Activated CD4-positive, alpha-beta memory T cell treated with anti-CD3 and anti-CD28 coated beads, Interleukin-2, amount 10 ng/mL, durations not matched to agents 7 days and 5 days (primary cell): ENCODE data around the gene SLC44A4. TPM values are rescaled to one million over a fixed set of nuclear protein-coding genes. Genes with fewer than 3 reads are reported as not detected.
"Not testable (repeated sequence)": the region's sequence is repeated elsewhere in the genome, so short reads cannot be mapped to it uniquely, and the experiment has no call there.

ENCODE experiments used
- CTCF ChIA-PET: fragments of 350-600 bp; sonication (Branson Sonifier 250); formaldehyde crosslinking; loops from one replicate; lab custom pipeline; 2021; ENCODE audit warnings: antibody characterized with exemption, inconsistent platforms; lab: Charles Lee
- POLR2A ChIA-PET: fragments of 350-600 bp; sonication (Branson Sonifier 250); formaldehyde crosslinking; loops from one replicate; lab custom pipeline; 2021; ENCODE audit warnings: antibody characterized with exemption; lab: Charles Lee
- DNase-seq: peaks from one replicate; pipeline ENCODE4 v3.0.0-alpha.2; 2020
- H3K27ac Mint-ChIP-seq: one replicate; pipeline ENCODE4 v1.8.0; 2021; ENCODE audit warnings: mild to moderate bottlenecking, mixed read lengths
- H3K27me3 Mint-ChIP-seq: one replicate; pipeline ENCODE4 v1.8.0; 2021; ENCODE audit warnings: mixed read lengths
- H3K36me3 Mint-ChIP-seq: one replicate; pipeline ENCODE4 v1.8.0; 2021; ENCODE audit warnings: low read depth, mixed read lengths
- H3K4me1 Mint-ChIP-seq: one replicate; pipeline ENCODE4 v1.8.0; 2021; ENCODE audit warnings: mixed read lengths
- H3K4me3 Mint-ChIP-seq: one replicate; pipeline ENCODE4 v1.8.0; 2021; ENCODE audit warnings: mild to moderate bottlenecking, mixed read lengths
- H3K9me3 Mint-ChIP-seq: one replicate; pipeline ENCODE4 v1.8.0; 2021; ENCODE audit warnings: mixed read lengths
- total RNA-seq, 2 experiments: library from RNA; stranded (reverse); gene quantifications; one replicate each; pipeline ENCODE4 v1.2.3, GENCODE V29; 2021

SLC44A4 gene
- total RNA-seq, 2 experiments from 2014 or later = 0.38 TPM; not detected in 1

- no peak for DNase-seq
- Mint-ChIP-seq H3K27me3 (no peaks in the 10 kb centered on the region), H3K4me1 (peaks cover 23% of the 10 kb centered on the region), H3K36me3 (peaks cover 10% of the 10 kb centered on the region), H3K4me3 (no peak overlapping the region), H3K9me3 (no peaks in the 10 kb centered on the region), H3K27ac (no peak overlapping the region)
- ChIA-PET CTCF (no interaction called here), POLR2A (no interaction called here)
These were observed 17.6 kb downstream of the SLC44A4 start for GRCh38 chr6:31861150-31861549.

DNA sequence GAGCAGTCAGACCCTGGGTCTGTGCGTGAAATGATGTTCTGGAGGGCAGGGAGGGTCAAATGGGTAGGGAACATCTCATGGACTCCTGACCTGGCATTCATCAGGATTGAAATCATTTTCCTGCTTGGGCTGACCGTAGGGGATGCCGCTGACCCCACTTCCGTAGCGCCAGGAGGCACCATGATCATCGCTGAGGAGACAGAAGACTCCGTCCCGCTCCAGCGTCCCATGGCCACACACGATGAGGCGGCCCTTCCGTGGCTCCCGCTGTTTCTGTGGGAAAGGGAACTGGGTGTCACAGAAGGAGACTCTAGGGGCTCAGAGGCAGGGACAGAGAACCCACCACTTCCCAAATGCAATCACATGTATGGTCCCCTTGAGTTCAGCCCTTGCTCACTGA is 18.4 kb downstream of the SLC44A4 start:
- no peak for DNase-seq
- H3K27me3 Mint-ChIP-seq = no peaks in the 10 kb centered on the region
- peaks cover 10% of the 10 kb centered on the region for H3K36me3 Mint-ChIP-seq
- no peaks in the 10 kb centered on the region for H3K9me3 Mint-ChIP-seq
- H3K27ac Mint-ChIP-seq = no peak overlapping the region
- peaks cover 23% of the 10 kb centered on the region for H3K4me1 Mint-ChIP-seq
- POLR2A ChIA-PET = no interaction called here
- H3K4me3 Mint-ChIP-seq = no peak overlapping the region
- CTCF ChIA-PET = no interaction called here

DNA sequence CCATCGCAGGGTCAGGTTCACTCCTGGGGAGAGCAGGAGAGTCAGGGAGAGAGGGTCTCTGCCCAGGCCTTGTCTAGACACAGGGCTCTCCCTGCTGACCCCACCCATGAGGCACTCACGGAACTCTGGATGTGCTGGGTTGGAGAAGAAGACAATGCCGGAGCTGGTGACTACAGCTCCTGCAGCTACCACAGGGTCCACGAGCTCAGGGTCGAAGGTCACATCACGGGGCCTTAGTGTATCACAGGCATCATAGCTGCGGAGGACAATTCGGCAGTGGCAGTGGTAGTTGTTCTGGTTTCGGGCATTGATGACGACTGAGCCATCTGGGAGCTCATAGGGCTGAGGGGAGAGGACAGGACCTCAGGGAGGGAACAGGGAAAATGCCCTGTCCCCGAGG is 18.9 kb downstream of the SLC44A4 start:
- DNase-seq = no peak
- ChIA-PET POLR2A (interaction anchor here (1.4 kb wide), 1 partner anchor 20 kb away, joined by 3 read pairs; no protein-coding TSS in a partner anchor), CTCF (no interaction called here)
- H3K27me3 Mint-ChIP-seq = no peaks in the 10 kb centered on the region
- H3K27ac Mint-ChIP-seq = no peak overlapping the region
- no peaks in the 10 kb centered on the region for H3K9me3 Mint-ChIP-seq
- H3K4me3 Mint-ChIP-seq = no peak overlapping the region
- H3K4me1 Mint-ChIP-seq = peaks cover 22% of the 10 kb centered on the region
- H3K36me3 Mint-ChIP-seq = peaks cover 10% of the 10 kb centered on the region

GRCh38 chr6:31858707-31859106 is 20.1 kb downstream of the SLC44A4 start:
- no peak overlapping the region for H3K27ac Mint-ChIP-seq
- H3K36me3 Mint-ChIP-seq = peaks cover 10% of the 10 kb centered on the region
- ChIA-PET POLR2A (interaction anchor here (1.4 kb wide), 1 partner anchor 19 kb away, joined by 3 read pairs; no protein-coding TSS in a partner anchor), CTCF (no interaction called here)
- no peak overlapping the region for H3K4me3 Mint-ChIP-seq
- no peak for DNase-seq
- no peaks in the 10 kb centered on the region for H3K27me3 Mint-ChIP-seq
- H3K4me1 Mint-ChIP-seq = peaks cover 18% of the 10 kb centered on the region
- H3K9me3 Mint-ChIP-seq = no peaks in the 10 kb centered on the region

DNA sequence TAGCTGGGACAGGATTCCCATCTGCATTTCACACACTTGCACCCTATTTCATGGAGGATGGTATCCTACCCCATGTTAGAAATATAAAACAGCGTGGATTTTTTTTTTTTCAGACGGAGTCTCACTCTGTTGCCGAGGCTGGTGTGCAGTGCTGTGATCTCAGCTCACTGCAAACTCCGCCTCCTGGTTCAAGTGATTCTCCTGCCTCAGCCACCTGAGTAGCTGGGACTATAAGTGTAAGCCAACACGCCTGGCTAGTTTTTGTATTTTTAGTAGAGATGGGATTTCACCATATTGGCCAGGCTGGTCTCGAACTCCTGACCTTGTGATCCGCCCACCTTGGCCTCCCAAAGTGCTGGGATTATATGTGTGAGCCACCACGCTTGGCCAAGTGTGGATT is 21.0 kb downstream of the SLC44A4 start:
- H3K9me3 Mint-ChIP-seq, H3K27me3 Mint-ChIP-seq, H3K4me3 Mint-ChIP-seq, H3K27ac Mint-ChIP-seq, CTCF ChIA-PET, POLR2A ChIA-PET, DNase-seq: not testable (repeated sequence)
- H3K4me1 Mint-ChIP-seq = peaks cover 16% of the 10 kb centered on the region
- H3K36me3 Mint-ChIP-seq = peaks cover 13% of the 10 kb centered on the region

GRCh38 chr6:31851980-31852718 is 26.6 kb downstream of the SLC44A4 start:
- CTCF ChIA-PET = interaction anchor here (0.6 kb wide), 1 partner anchor 204 kb away, joined by 3 read pairs; no protein-coding TSS in a partner anchor
- H3K27me3 Mint-ChIP-seq, H3K9me3 Mint-ChIP-seq, H3K36me3 Mint-ChIP-seq, H3K4me1 Mint-ChIP-seq, H3K4me3 Mint-ChIP-seq, H3K27ac Mint-ChIP-seq, DNase-seq: not testable (repeated sequence)
- POLR2A ChIA-PET = interaction anchor here (1.4 kb wide), 1 partner anchor 17 kb away, joined by 6 read pairs; no protein-coding TSS in a partner anchor

- Mint-ChIP-seq H3K4me1 (no peaks in the 10 kb centered on the region), H3K36me3 (peaks cover 6% of the 10 kb centered on the region), H3K27me3 (no peaks in the 10 kb centered on the region), H3K9me3 (peaks cover 6% of the 10 kb centered on the region), H3K27ac (no peak overlapping the region), H3K4me3 (no peak overlapping the region)
- no peak for DNase-seq
- POLR2A ChIA-PET = interaction anchor here (1.4 kb wide), 1 partner anchor 16 kb away, joined by 6 read pairs; no protein-coding TSS in a partner anchor
- CTCF ChIA-PET = interaction anchor here (0.6 kb wide), 1 partner anchor 203 kb away, joined by 3 read pairs; no protein-coding TSS in a partner anchor
These were observed 27.3 kb downstream of the SLC44A4 start for GRCh38 chr6:31851485-31851832.

- H3K4me3 Mint-ChIP-seq = no peak overlapping the region
- no peak for DNase-seq
- H3K27ac Mint-ChIP-seq = no peak overlapping the region
- ChIA-PET POLR2A (no interaction called here), CTCF (no interaction called here)
- H3K4me1 Mint-ChIP-seq = no peaks in the 10 kb centered on the region
- H3K36me3 Mint-ChIP-seq = peaks cover 6% of the 10 kb centered on the region
- H3K27me3 Mint-ChIP-seq = no peaks in the 10 kb centered on the region
- H3K9me3 Mint-ChIP-seq = peaks cover 6% of the 10 kb centered on the region
These were observed 27.9 kb downstream of the SLC44A4 start for GRCh38 chr6:31850765-31851484.

DNA sequence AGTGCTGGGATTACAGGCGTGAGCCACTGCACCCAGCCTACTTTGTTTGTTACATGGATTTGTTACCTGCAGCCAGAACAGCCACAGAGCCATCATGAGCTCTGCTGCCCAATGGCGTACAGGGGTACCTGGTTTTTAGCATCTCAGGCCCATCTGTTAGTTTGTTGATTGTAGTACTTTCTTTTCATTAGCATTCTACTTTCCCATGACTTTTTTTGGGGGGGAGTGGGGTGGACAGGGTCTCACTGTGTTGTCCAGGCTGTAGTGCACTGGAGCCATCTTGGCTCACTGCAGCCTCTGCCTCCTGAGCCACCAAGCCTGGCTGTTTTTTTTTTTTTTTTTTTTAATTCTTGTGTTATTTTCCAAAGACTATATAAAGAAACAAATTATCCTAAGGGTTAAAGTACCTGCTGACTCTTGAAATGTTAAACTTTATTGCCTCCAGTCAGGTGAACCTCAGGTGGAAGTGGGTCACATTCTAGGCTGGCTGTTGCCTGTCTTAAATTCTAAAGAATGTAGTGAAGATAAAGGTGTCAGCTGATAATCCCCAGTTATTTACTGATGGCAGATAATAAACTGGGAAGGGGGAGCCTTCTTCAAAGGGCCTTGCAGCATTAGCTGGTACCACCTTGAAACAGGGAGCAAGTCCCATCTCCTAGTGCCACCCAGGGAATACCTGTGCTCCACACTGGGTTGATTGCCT is 31.4 kb downstream of the SLC44A4 start:
- POLR2A ChIA-PET = interaction anchor here (0.8 kb wide), 1 partner anchor 9 kb away, joined by 3 read pairs; no protein-coding TSS in a partner anchor
- Mint-ChIP-seq H3K4me1 (no peaks in the 10 kb centered on the region), H3K27ac (no peak overlapping the region), H3K27me3 (no peaks in the 10 kb centered on the region), H3K36me3 (peaks cover 6% of the 10 kb centered on the region), H3K4me3 (no peak overlapping the region), H3K9me3 (no peaks in the 10 kb centered on the region)
- DNase-seq = no peak
- CTCF ChIA-PET = interaction anchor here (0.5 kb wide), 1 partner anchor 61 kb away, joined by 3 read pairs; no protein-coding TSS in a partner anchor

DNA sequence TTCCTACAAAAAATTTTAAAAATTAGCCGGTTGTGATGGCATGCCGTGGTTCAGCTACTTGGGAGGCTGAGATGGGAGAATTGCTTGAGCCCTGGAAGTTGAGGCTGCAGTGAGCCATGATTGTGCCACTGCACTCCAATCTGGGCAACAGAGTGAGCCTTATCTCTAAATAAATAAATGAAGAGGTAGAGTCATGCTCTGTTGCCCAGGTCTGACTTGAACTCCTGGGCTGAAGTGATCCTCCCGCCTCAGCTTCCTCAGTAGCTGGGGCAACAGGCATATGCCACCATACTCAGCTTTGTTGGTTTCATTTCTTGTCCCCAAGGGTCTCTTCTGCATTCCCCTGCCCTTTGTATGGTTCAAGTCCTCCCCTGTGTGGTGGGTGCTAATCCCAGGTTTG is 34.3 kb downstream of the SLC44A4 start:
- Mint-ChIP-seq H3K9me3 (no peaks in the 10 kb centered on the region), H3K27me3 (no peaks in the 10 kb centered on the region), H3K27ac (no peak overlapping the region), H3K36me3 (peaks cover 27% of the 10 kb centered on the region), H3K4me1 (peaks cover 6% of the 10 kb centered on the region), H3K4me3 (no peak overlapping the region)
- DNase-seq = no peak
- CTCF ChIA-PET = no interaction called here
- POLR2A ChIA-PET = interaction anchor here (0.7 kb wide), 1 partner anchor 9 kb away, joined by 3 read pairs; no protein-coding TSS in a partner anchor

DNA sequence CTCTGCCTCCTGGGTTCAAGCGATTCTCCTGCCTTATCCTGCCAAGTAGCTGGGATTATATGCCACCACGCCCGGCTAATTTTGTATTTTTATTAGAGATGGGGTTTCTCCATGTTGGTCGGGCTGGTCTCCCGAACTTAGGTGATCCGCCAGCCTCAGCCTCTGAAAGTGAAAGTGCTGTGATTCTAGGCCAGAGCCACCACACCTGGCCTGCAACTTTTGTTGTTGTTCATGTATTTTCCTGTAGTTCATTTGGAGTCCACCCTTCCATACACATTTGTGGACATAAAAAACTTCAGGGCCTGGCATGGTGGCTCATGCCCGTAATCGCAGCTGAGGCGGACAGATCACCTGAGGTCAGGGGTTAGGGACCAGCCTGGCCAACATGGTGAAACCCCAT is 36.7 kb downstream of the SLC44A4 start:
- Mint-ChIP-seq H3K36me3 (peaks cover 49% of the 10 kb centered on the region), H3K4me1 (peaks cover 27% of the 10 kb centered on the region), H3K9me3 (no peaks in the 10 kb centered on the region), H3K27me3 (no peaks in the 10 kb centered on the region), H3K4me3 (no peak overlapping the region), H3K27ac (no peak overlapping the region)
- DNase-seq = no peak
- CTCF ChIA-PET = no interaction called here
- POLR2A ChIA-PET = no interaction called here

DNA sequence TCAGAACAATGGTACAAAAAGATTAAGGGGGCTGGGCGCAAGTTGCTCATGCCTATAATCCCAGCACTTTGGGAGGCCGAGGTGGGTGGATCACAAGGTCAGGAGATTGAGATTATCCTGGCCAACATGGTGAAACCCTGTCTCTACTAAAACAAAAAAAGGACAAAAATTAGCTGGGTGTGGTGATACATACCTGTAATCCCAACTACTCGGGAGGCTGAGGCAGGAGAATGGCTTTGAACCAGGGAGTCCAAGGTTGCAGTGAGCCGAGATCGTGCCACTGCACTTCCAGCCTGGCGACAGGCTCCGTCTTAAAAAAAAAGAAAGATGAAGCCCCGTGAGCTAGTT is 39.0 kb downstream of the SLC44A4 start:
- H3K4me1 Mint-ChIP-seq = peaks cover 38% of the 10 kb centered on the region
- H3K27me3 Mint-ChIP-seq, H3K9me3 Mint-ChIP-seq, H3K4me3 Mint-ChIP-seq, DNase-seq, H3K27ac Mint-ChIP-seq: not testable (repeated sequence)
- peaks cover 64% of the 10 kb centered on the region for H3K36me3 Mint-ChIP-seq
- POLR2A ChIA-PET = interaction anchor here (1.1 to 3.0 kb wide), 4 partner anchors 12 to 33 kb away, joined by 3 to 11 read pairs (median 4); partner anchors contain the start of genes HSPA1B, LSM2 and NEU1
- CTCF ChIA-PET = interaction anchor here (1.3 kb wide), 1 partner anchor 110 kb away, joined by 4 read pairs; no protein-coding TSS in a partner anchor
